ENCODE data around the gene VPS39. TPM values are rescaled to one million over a fixed set of nuclear protein-coding genes. Genes with fewer than 3 reads are reported as not detected.

Gene VPS39
- total and polyA plus RNA-seq, 3 donors from 2014 or later: 71.8 to 135 (median 120) TPM

DNA sequence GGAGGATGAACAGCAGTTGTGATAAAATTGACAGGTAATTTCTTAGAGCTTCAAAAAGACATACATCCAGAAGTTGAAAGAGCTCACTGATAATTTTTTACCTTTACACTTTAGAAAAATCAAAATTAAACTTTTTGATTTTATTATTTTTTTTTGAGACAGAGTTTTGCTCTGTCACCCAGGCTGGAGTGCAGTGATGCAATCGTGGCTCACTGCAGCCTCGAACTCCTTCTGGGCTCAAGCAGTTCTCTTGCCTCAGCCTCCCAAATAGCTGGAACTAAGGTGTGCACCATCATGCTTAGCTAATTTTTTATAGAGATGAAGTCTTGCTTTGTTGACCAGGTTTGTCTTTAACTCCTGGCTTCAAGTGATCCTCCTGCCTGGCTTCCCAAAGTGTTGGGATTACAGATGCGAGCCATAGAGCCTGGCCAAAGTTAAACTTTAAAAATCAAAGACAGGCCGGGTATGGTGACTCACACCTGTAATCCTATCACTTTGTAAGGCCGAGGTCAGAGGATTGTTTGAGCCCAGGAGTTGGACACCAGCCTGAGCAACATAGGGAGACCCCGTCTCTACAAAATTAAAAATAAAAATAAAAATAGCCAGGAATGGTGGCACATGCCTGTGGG lies 73.4 kb downstream of the VPS39 start:
- Histone ChIP-seq H3K4me3 (no peak overlapping the region), H3K27ac (no peak overlapping the region), H3K36me3 (ENCODE audit: low read depth, missing control alignments) (no peaks in the 10 kb centered on the region), H3K27me3 (no peaks in the 10 kb centered on the region), H3K9me3 (no peaks in the 10 kb centered on the region), H3K4me1 (no peaks in the 10 kb centered on the region)
- intact Hi-C loops (cut with DNase I; ENCODE audit: low total_unique reads): no loop called here
- TF ChIP-seq POLR2A (IDR thresholded peaks at IDR 0.05): no peak
- TF ChIP-seq, protein P1, sequence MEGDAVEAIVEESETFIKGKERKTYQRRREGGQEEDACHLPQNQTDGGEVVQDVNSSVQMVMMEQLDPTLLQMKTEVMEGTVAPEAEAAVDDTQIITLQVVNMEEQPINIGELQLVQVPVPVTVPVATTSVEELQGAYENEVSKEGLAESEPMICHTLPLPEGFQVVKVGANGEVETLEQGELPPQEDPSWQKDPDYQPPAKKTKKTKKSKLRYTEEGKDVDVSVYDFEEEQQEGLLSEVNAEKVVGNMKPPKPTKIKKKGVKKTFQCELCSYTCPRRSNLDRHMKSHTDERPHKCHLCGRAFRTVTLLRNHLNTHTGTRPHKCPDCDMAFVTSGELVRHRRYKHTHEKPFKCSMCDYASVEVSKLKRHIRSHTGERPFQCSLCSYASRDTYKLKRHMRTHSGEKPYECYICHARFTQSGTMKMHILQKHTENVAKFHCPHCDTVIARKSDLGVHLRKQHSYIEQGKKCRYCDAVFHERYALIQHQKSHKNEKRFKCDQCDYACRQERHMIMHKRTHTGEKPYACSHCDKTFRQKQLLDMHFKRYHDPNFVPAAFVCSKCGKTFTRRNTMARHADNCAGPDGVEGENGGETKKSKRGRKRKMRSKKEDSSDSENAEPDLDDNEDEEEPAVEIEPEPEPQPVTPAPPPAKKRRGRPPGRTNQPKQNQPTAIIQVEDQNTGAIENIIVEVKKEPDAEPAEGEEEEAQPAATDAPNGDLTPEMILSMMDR (IDR thresholded peaks at IDR 0.05): no peak
- WGBS, 2 donors: 90 to 94% methylated on average over 6 of the region's 6 CpGs
- no peak for DNase-seq

DNA sequence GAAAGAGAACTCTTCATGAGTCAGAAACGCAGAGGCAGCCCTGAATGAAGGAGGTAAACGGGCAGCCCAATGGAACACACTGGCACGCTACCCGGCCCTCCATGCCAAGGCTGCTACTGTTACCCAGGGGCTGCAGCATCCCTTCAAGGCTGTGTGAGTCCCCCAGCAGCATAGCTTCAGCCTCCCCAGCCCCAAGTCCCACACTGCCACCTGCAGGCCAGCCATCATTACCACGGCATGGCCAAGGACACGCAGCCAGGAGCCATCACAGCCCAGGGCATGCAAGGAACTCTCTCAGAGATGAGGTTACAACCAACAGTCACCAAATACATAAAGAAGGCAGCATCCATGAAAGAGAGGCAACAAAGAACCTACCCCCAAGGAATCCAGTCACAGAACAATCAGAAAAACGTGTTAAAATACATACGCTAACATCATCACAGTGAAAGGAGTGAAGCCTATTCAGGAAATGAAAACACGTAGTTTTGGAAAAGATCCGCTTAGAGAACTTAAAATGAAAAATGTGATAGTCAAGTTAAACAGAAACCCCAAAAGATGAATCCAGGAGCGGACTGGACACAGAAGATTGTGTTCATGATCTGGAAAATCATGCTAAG lies 74.1 kb downstream of the VPS39 start:
- no peak for TF ChIP-seq POLR2A (IDR thresholded peaks at IDR 0.05)
- TF ChIP-seq, protein P1 (IDR thresholded peaks at IDR 0.05): peak in 1 of 3 experiments; percentile 25
- Histone ChIP-seq H3K9me3 (no peaks in the 10 kb centered on the region), H3K27me3 (no peaks in the 10 kb centered on the region), H3K36me3 (ENCODE audit: low read depth, missing control alignments) (no peaks in the 10 kb centered on the region), H3K4me1 (no peaks in the 10 kb centered on the region), H3K27ac (no peak overlapping the region), H3K4me3 (no peak overlapping the region)
- peak; percentile 40 for DNase-seq
- 74 to 83% methylated on average over 11 of the region's 11 CpGs for WGBS, 2 donors
- intact Hi-C loops (cut with DNase I; ENCODE audit: low total_unique reads): no loop called here

DNA sequence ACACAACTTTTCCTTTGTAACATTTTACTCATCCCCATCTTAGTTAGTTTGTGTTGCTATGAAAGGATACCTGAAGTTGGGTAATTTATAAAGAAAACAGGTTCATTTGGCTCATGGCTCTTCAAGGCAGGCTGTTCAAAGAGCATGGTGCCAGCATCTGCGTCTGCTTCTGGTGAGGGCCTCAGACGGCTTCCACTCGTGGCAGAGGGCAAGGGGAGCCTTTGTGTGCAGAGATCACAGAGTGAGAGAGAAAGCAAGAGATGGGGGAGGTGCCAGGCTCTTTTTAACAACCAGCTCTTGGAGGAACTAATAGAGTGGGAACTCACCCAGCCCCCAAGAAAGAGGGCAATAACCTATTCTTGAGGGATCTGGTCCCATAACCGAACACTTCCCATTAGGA lies 74.7 kb downstream of the VPS39 start:
- WGBS, 2 donors: 88 to 92% methylated on average over 4 of the region's 4 CpGs
- Histone ChIP-seq H3K27ac (no peak overlapping the region), H3K4me3 (no peak overlapping the region), H3K36me3 (ENCODE audit: low read depth, missing control alignments) (no peaks in the 10 kb centered on the region), H3K9me3 (no peaks in the 10 kb centered on the region), H3K27me3 (no peaks in the 10 kb centered on the region), H3K4me1 (no peaks in the 10 kb centered on the region)
- intact Hi-C loops (cut with DNase I; ENCODE audit: low total_unique reads): no loop called here
- no peak for DNase-seq
- TF ChIP-seq, protein P1 (IDR thresholded peaks at IDR 0.05): no peak
- TF ChIP-seq POLR2A (IDR thresholded peaks at IDR 0.05): no peak

GRCh38 chr15:42131826-42132806 lies 76.0 kb downstream of the VPS39 start:
- no peak for DNase-seq
- Histone ChIP-seq H3K9me3 (no peaks in the 10 kb centered on the region), H3K27me3 (no peaks in the 10 kb centered on the region), H3K36me3 (ENCODE audit: low read depth, missing control alignments) (no peaks in the 10 kb centered on the region), H3K4me3 (no peak overlapping the region), H3K27ac (no peak overlapping the region), H3K4me1 (no peaks in the 10 kb centered on the region)
- 83 to 93% methylated on average over 7 to 9 of the region's 9 CpGs for WGBS, 2 donors
- intact Hi-C loops (cut with DNase I; ENCODE audit: low total_unique reads): no loop called here
- TF ChIP-seq, protein P1 (IDR thresholded peaks at IDR 0.05): no peak
- no peak for TF ChIP-seq POLR2A (IDR thresholded peaks at IDR 0.05)

All from testis (tissue), 3 donors.